Subcutaneous adipose tissue (tissue), 4 donors: Measurements from ENCODE around the gene ITCH. TPM values are rescaled to one million over a fixed set of nuclear protein-coding genes. Genes with fewer than 3 reads are reported as not detected.

ENCODE experiments used
- total RNA-seq, 4 donors: library from RNA; depleted of rRNA; stranded (reverse); fragments of >200 nt; gene quantifications; one replicate each; pipeline ENCODE4 v1.1.0, GENCODE V29; 2016
- TF ChIP-seq, protein P1 (sequence below): fragments of 450-650 bp; IDR thresholded peaks from one replicate; pipeline ENCODE4 v1.5.1; 2016; ENCODE audit warnings: low read depth, mild to moderate bottlenecking, control low read depth, antibody characterized with exemption, moderate library complexity

ITCH gene
- total RNA-seq, 4 donors from 2014 or later: 59.0 to 178 (median 74.2) TPM

DNA sequence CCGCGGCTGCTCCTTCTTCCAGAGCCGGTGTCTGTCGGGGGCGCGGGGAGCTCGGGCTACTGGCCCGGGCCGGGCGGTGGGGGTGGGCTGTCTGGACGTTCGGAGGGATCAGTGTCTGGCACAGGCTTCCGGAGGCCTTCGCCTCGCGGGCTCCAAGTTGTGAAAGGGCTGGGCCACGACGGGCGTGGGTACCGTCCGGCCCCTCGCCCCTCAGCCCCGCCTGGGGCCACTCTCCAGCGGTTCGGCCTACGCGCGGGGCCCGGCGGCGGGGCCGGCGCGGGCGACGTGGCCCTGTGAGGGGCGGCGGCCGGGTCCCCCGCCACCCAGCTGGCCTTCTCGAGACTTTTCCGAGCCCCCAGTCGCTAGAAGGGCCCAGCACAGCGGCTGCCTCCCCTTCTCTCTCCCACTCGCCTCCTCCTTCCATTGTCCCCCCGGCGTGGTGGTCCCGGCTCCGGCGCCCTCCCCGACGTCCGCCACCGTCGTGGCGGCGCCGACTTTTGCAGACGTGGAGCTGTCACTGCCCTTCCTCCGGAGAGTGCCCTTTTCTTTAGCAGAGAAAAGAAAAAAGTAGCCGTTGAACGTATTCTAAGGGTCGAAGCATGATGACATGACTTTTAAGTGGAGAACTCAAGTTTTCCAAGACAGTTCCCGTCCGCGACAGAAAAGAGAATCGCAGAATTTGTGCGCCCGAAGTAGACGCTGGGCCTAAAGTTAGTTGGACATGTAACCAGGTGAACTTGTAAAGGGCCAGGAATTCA is 571 bp downstream of the ITCH start:
- TF ChIP-seq, protein P1, sequence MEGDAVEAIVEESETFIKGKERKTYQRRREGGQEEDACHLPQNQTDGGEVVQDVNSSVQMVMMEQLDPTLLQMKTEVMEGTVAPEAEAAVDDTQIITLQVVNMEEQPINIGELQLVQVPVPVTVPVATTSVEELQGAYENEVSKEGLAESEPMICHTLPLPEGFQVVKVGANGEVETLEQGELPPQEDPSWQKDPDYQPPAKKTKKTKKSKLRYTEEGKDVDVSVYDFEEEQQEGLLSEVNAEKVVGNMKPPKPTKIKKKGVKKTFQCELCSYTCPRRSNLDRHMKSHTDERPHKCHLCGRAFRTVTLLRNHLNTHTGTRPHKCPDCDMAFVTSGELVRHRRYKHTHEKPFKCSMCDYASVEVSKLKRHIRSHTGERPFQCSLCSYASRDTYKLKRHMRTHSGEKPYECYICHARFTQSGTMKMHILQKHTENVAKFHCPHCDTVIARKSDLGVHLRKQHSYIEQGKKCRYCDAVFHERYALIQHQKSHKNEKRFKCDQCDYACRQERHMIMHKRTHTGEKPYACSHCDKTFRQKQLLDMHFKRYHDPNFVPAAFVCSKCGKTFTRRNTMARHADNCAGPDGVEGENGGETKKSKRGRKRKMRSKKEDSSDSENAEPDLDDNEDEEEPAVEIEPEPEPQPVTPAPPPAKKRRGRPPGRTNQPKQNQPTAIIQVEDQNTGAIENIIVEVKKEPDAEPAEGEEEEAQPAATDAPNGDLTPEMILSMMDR: no peak

DNA sequence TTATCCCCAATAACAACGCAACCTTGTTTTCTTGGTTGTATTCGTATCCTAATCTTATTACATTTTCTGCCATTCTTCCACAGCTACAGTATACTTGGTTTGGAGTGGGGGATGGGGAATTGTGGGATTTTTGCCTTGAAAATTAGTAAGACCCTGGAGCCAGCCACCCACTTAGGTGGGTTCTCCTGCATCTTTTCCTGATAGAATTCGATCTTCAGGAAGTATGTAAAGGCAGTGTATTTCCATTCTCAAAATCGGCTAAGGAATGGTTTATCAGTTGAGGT is 1.1 kb downstream of the ITCH start:
- TF ChIP-seq, protein P1: no peak

- TF ChIP-seq, protein P1: no peak
Observed at GRCh38 chr20:34365765-34366213, 2.7 kb downstream of the ITCH start.

GRCh38 chr20:34367155-34367554 is 4.1 kb downstream of the ITCH start:
- TF ChIP-seq, protein P1: no peak

- TF ChIP-seq, protein P1: no peak
Observed at GRCh38 chr20:34368547-34368946, 5.5 kb downstream of the ITCH start.

GRCh38 chr20:34369265-34369664 is 6.2 kb downstream of the ITCH start:
- TF ChIP-seq, protein P1: no peak

GRCh38 chr20:34370062-34370461 is 7.0 kb downstream of the ITCH start:
- TF ChIP-seq, protein P1: no peak
